Measurements from ENCODE around the gene HNRNPA1. TPM values are rescaled to one million over a fixed set of nuclear protein-coding genes. Genes with fewer than 3 reads are reported as not detected.
A peak's percentile ranks its signal among the peaks of the same experiment; 100 is the strongest.
"Not testable (repeated sequence)": the region's sequence is repeated elsewhere in the genome, so short reads cannot be mapped to it uniquely, and the experiment has no call there.

The HNRNPA1 gene
- 1,364 and 1,426 TPM in 2 replicates for total RNA-seq (2022)
- Bru-seq, nascent RNA = percentile 100 among the genes with signal in this experiment
- BruChase-seq, experiment 1, labeled RNA remaining after a 2-hour chase = percentile 100 among the genes with signal in this experiment
- BruChase-seq, experiment 2, labeled RNA remaining after a 6-hour chase = percentile 100 among the genes with signal in this experiment
- long read RNA-seq, full-length matches to known transcripts = 999 of 1,084 reads
- long read RNA-seq, partial matches to known transcripts = 54 of 1,084 reads
- long read RNA-seq, other reads (novel, unspliced or antisense) = 31 of 1,084 reads

DNA sequence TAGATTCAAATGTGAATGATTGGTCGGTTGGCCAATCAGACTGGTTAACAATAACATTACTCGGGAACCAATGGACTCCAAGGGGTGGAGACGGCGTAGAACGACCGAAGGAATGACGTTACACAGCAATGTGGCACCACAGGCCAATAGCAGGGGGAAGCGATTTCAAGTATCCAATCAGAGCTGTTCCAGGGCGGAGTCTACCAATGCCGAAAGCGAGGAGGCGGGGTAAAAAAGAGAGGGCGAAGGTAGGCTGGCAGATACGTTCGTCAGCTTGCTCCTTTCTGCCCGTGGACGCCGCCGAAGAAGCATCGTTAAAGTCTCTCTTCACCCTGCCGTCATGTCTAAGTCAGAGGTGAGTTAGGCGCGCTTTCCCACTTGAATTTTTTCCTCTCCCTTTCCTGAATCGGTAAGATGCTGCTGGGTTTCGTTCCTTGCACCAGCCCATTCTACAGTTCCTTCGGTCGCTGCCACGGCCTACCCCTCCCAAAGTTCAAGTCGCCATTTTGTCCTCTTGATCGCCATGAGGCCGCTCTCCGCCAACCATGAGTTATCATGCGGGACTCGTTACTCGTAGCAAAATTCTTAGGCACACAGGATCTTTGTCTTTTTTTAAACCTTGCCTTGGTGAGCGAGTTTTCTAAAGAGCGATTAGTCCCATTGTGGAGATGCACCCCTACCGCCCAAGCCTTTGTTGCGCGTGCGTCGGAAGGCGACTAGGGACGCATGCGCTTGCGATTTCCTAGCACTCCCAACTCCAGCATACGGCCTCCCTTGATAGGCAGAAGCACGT lies at the start of gene HNRNPA1:
TSS of gene HNRNPA1 (plus strand) at position 259 of the 793 bp plus-strand sequence. CDS start at position 341, 82 bp downstream.
- TF ChIP-seq, protein P1, sequence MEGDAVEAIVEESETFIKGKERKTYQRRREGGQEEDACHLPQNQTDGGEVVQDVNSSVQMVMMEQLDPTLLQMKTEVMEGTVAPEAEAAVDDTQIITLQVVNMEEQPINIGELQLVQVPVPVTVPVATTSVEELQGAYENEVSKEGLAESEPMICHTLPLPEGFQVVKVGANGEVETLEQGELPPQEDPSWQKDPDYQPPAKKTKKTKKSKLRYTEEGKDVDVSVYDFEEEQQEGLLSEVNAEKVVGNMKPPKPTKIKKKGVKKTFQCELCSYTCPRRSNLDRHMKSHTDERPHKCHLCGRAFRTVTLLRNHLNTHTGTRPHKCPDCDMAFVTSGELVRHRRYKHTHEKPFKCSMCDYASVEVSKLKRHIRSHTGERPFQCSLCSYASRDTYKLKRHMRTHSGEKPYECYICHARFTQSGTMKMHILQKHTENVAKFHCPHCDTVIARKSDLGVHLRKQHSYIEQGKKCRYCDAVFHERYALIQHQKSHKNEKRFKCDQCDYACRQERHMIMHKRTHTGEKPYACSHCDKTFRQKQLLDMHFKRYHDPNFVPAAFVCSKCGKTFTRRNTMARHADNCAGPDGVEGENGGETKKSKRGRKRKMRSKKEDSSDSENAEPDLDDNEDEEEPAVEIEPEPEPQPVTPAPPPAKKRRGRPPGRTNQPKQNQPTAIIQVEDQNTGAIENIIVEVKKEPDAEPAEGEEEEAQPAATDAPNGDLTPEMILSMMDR (IDR thresholded peaks at IDR 0.05; ENCODE audit: insufficient read depth in 1 of 2, low read depth in 1 of 2, low read length in 1 of 2, severe bottlenecking in 1 of 2, unreplicated experiment in 1 of 2) = no peak
- intact Hi-C loops (cut with micrococcal nuclease; ENCODE audit: unreplicated experiment) = loop anchor here (1.0 to 2.0 kb wide), 3 partner anchors 21 to 80 kb away; partner anchors contain the start of genes COPZ1 and NFE2
- Histone ChIP-seq H3K9me3 (no peaks in the 10 kb centered on the region), H3K36me3 (ENCODE audit: control insufficient read depth, insufficient read depth, low read length) (peaks cover 3% of the 10 kb centered on the region; the same call in 1 of the 2 replicates), H3K27me3 (replicated peaks; ENCODE audit: control insufficient read depth, insufficient read depth, low read length) (no peaks in the 10 kb centered on the region), H3K4me1 (peaks cover 39% of the 10 kb centered on the region), H3K4me3 (ENCODE audit: low read depth, low read length) (peak within 1 kb of the TSS; percentile 80)
- Mint-ChIP-seq H3K9me3 (ENCODE audit: unreplicated experiment) (no peaks in the 10 kb centered on the region), H3K4me3 (ENCODE audit: unreplicated experiment) (no peak within 1 kb of the TSS), H3K4me1 (ENCODE audit: low read depth, unreplicated experiment) (peaks cover 13% of the 10 kb centered on the region), H3K27me3 (ENCODE audit: insufficient read depth, unreplicated experiment) (no peaks in the 10 kb centered on the region), H3K36me3 (ENCODE audit: insufficient read depth, unreplicated experiment) (peaks cover 18% of the 10 kb centered on the region), H3K27ac (ENCODE audit: unreplicated experiment) (no peak within 1 kb of the TSS)
- CTCF ChIA-PET = interaction anchor here (0.5 to 2.9 kb wide), 10 partner anchors 9 to 99 kb away, joined by 3 to 40 read pairs (median 4); partner anchors contain the start of genes COPZ1 and NFE2
- peak; percentile 97 to 99 for DNase-seq
- POLR2A ChIA-PET = interaction anchor here (0.6 to 2.9 kb wide), 20 partner anchors 10 to 1549 kb away, joined by 3 to 99 read pairs (median 8); partner anchors contain the start of genes CD63, COPZ1, DNAJC14 and HOXC8
- BruUV-seq (replicated peaks) = no TSS peak

DNA sequence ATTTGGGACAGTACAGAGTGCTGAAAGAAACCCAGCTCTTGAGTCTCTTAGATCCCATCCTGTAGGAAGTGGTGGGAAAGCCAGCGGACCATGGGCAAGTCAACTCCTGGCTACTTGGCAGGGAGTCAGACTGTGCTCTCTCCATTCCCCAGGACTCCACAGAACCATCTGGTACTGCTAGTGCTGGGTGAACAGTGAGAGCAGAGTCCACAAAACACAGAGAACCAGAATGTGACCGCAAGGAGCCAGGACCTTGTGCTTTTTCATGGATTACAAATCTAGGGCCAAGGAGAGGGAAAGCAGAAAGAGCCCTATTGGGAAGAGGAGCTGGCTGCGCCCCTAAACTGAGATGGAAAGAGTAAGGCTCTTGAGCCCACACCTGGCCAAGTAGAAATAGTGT lies 49.3 kb upstream of the HNRNPA1 start:
- CTCF ChIA-PET; H3K36me3 Mint-ChIP-seq (ENCODE audit: insufficient read depth, unreplicated experiment); H3K9me3 ChIP-seq; POLR2A ChIA-PET; H3K4me3 ChIP-seq (ENCODE audit: low read depth, low read length); H3K36me3 ChIP-seq (ENCODE audit: control insufficient read depth, insufficient read depth, low read length); BruUV-seq (replicated peaks); DNase-seq; H3K4me1 Mint-ChIP-seq (ENCODE audit: low read depth, unreplicated experiment); H3K4me3 Mint-ChIP-seq (ENCODE audit: unreplicated experiment); H3K4me1 ChIP-seq; H3K27me3 ChIP-seq (replicated peaks; ENCODE audit: control insufficient read depth, insufficient read depth, low read length); intact Hi-C loops (cut with micrococcal nuclease; ENCODE audit: unreplicated experiment); H3K27ac Mint-ChIP-seq (ENCODE audit: unreplicated experiment); H3K9me3 Mint-ChIP-seq (ENCODE audit: unreplicated experiment); H3K27me3 Mint-ChIP-seq (ENCODE audit: insufficient read depth, unreplicated experiment): not testable (repeated sequence)

DNA sequence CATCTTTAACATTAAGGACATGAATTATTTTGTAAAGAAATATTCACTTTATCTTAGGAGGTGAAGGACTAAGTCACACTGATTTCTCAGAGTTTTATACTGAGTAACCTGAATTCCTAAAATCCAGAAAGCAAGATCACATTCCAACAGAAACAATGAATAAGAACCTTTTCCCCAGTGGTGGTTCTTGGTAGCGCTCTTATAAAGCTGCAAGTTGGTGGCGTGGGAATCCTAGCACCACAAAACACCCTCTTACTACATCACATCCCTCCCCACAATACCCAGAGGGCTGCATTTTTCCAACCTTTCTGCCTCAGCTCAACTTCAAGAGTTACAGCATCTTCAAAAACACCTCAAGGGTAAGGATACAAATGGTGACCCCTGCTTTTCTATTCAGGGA lies 47.7 kb upstream of the HNRNPA1 start:
- H3K9me3 Mint-ChIP-seq (ENCODE audit: unreplicated experiment) = no peaks in the 10 kb centered on the region
- DNase-seq = no peak
- H3K27ac Mint-ChIP-seq (ENCODE audit: unreplicated experiment) = no peak overlapping the region
- CTCF ChIA-PET = interaction anchor here (0.6 kb wide), 1 partner anchor 23 kb away, joined by 3 read pairs; no protein-coding TSS in a partner anchor
- H3K27me3 Mint-ChIP-seq (ENCODE audit: insufficient read depth, unreplicated experiment) = no peaks in the 10 kb centered on the region
- no peak overlapping the region for H3K4me3 Mint-ChIP-seq (ENCODE audit: unreplicated experiment)
- H3K4me1 ChIP-seq = no peaks in the 10 kb centered on the region
- no peaks in the 10 kb centered on the region for H3K27me3 ChIP-seq (replicated peaks; ENCODE audit: control insufficient read depth, insufficient read depth, low read length)
- TF ChIP-seq, protein P1 (IDR thresholded peaks at IDR 0.05; ENCODE audit: insufficient read depth in 1 of 2, low read depth in 1 of 2, low read length in 1 of 2, severe bottlenecking in 1 of 2, unreplicated experiment in 1 of 2) = peak in 1 of 2 experiments; percentile 28
- no peak overlapping the region for H3K4me3 ChIP-seq (ENCODE audit: low read depth, low read length)
- intact Hi-C loops (cut with micrococcal nuclease; ENCODE audit: unreplicated experiment) = no loop called here
- POLR2A ChIA-PET = no interaction called here
- no TSS peak for BruUV-seq (replicated peaks)
- H3K36me3 ChIP-seq (ENCODE audit: control insufficient read depth, insufficient read depth, low read length) = no peaks in the 10 kb centered on the region
- H3K9me3 ChIP-seq = no peaks in the 10 kb centered on the region
- H3K36me3 Mint-ChIP-seq (ENCODE audit: insufficient read depth, unreplicated experiment) = no peaks in the 10 kb centered on the region
- H3K4me1 Mint-ChIP-seq (ENCODE audit: low read depth, unreplicated experiment) = no peaks in the 10 kb centered on the region
